ENCODE results near the gene AADACL2. TPM values are rescaled to one million over a fixed set of nuclear protein-coding genes. Genes with fewer than 3 reads are reported as not detected.
"Not testable (repeated sequence)": the region's sequence is repeated elsewhere in the genome, so short reads cannot be mapped to it uniquely, and the experiment has no call there.

The AADACL2 gene
- total and polyA plus RNA-seq, 2 of the 4 experiments (the other 2 are of a cell fraction) = not detected

DNA sequence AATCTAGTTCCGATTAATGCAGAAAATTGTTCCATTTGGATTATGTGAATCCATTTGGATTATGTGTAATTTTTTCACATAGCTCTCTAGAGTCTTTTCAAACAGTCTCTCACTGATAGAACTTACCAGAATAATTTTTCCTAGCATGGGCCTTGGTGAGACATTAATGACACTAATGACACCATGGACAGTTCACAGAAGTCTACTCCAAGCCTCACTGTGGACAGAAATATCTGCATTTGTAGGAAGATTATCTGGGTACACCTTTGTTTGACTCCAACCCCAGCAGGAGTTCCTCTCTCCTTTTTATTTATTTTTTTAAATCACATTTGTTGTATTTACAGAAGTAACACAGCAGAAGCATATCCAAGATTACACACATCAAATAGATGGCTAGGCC lies 27.9 kb downstream of the AADACL2 start:
- DNase-seq (no peak), ATAC-seq (ENCODE audit: low read depth) (no peak)
- Histone ChIP-seq H4K5ac (ENCODE audit: low read depth, low read length) (no peak overlapping the region), H2AK5ac (ENCODE audit: low read depth, low read length) (no peak overlapping the region), H2BK20ac (ENCODE audit: low read depth, low read length) (no peak overlapping the region), H2AFZ (replicated peaks; ENCODE audit: low read length, poor library complexity) (no peak overlapping the region), H2BK120ac (ENCODE audit: low read depth, low read length) (no peak overlapping the region), H3K4me1 (ENCODE audit: control insufficient read depth, insufficient read depth, low read length) (no peaks in the 10 kb centered on the region), H4K20me1 (ENCODE audit: insufficient read depth, low read length) (no peaks in the 10 kb centered on the region), H2AK9ac (replicated peaks; ENCODE audit: low read depth, low read length, poor library complexity) (no peak overlapping the region), H3K56ac (ENCODE audit: extremely low read depth, insufficient read depth, low read length) (no peak overlapping the region), H2BK15ac (ENCODE audit: low read depth, low read length) (no peak overlapping the region), H3K27me3 (ENCODE audit: control insufficient read depth, insufficient read depth, low read length) (no peaks in the 10 kb centered on the region), H3K9me3 (ENCODE audit: control insufficient read depth, insufficient read depth, low read length) (no peaks in the 10 kb centered on the region), H3K9ac (ENCODE audit: low read depth, low read length) (no peak overlapping the region), H3K27ac (ENCODE audit: insufficient read depth, low read length) (no peak overlapping the region), H3K4ac (ENCODE audit: low read depth, low read length) (no peak overlapping the region), H4K8ac (ENCODE audit: low read depth in 2 of 2, low read length in 2 of 2) (no peak overlapping the region), H2BK5ac (ENCODE audit: low read depth, low read length, poor library complexity, severe bottlenecking) (no peak overlapping the region), H3K4me3 (ENCODE audit: insufficient read depth, low read depth, low read length) (no peak overlapping the region), H3K4me2 (ENCODE audit: low read depth, low read length) (no peak overlapping the region), H3K79me1 (ENCODE audit: low read depth in 1 of 2, low read length in 2 of 2) (no peaks in the 10 kb centered on the region), H3K9me1 (ENCODE audit: insufficient read depth, low read length) (no peaks in the 10 kb centered on the region), H3K18ac (ENCODE audit: low read depth, low read length) (no peak overlapping the region), H3K23ac (ENCODE audit: low read depth, low read length) (no peak overlapping the region), H3K36me3 (ENCODE audit: control insufficient read depth, insufficient read depth, low read length) (no peaks in the 10 kb centered on the region), H3K14ac (replicated peaks; ENCODE audit: low read depth, low read length) (no peak overlapping the region), H4K91ac (ENCODE audit: insufficient read depth, low read depth, low read length) (no peak overlapping the region)
- dilution Hi-C loops (cut with HindIII; ENCODE audit: low sequenced_read_pairs, unreplicated experiment) = no loop called here
- in situ Hi-C loops (cut with MboI; ENCODE audit: low sequenced_read_pairs) = no loop called here
- TF ChIP-seq SMC3 (IDR thresholded peaks at IDR 0.05; ENCODE audit: low read depth, low read length) = no peak
- no peak for TF ChIP-seq BHLHE40 (IDR thresholded peaks at IDR 0.05; ENCODE audit: low read depth, low read length)
- POLR2A ChIA-PET (ENCODE audit: unreplicated experiment) = no interaction called here
- no CpG with 5 or more reads among the region's 1 CpG for WGBS, 2 experiments (ENCODE audit: extremely low coverage in 2 of 2, insufficient read length in 1 of 2)
- intact Hi-C loops (cut with micrococcal nuclease) = no loop called here
- CTCF ChIA-PET = no interaction called here
- no TSS peak for BruUV-seq (replicated peaks)

DNA sequence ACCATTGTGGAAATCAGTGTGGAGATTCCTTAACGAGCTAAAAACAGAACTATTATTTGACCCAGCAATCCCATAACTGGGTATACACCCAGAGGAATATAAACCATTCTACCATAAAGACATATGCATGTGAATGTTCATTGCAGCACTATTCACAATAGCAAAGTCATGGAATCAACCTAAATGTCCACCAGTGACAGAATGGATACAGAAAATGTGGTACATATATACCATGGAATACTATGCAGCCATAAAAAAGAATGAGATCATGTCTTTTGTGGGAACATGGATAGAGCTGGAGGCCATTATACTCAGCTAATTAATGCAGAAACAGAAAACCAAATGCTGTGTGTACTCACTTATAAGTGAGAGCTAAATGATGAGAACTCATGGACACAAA lies 31.0 kb downstream of the AADACL2 start:
- H3K4me2 ChIP-seq (ENCODE audit: low read depth, low read length); H2AFZ ChIP-seq (replicated peaks; ENCODE audit: low read length, poor library complexity); H3K27me3 ChIP-seq (ENCODE audit: control insufficient read depth, insufficient read depth, low read length); H2BK120ac ChIP-seq (ENCODE audit: low read depth, low read length); H3K4me3 ChIP-seq (ENCODE audit: insufficient read depth, low read depth, low read length); H3K9ac ChIP-seq (ENCODE audit: low read depth, low read length); H4K91ac ChIP-seq (ENCODE audit: insufficient read depth, low read depth, low read length); H4K8ac ChIP-seq (ENCODE audit: low read depth in 2 of 2, low read length in 2 of 2); H3K23ac ChIP-seq (ENCODE audit: low read depth, low read length); H3K4me1 ChIP-seq (ENCODE audit: control insufficient read depth, insufficient read depth, low read length); ATAC-seq (ENCODE audit: low read depth); DNase-seq; intact Hi-C loops (cut with micrococcal nuclease); BruUV-seq (replicated peaks); dilution Hi-C loops (cut with HindIII; ENCODE audit: low sequenced_read_pairs, unreplicated experiment); H3K18ac ChIP-seq (ENCODE audit: low read depth, low read length); H3K36me3 ChIP-seq (ENCODE audit: control insufficient read depth, insufficient read depth, low read length); H3K79me1 ChIP-seq (ENCODE audit: low read depth in 1 of 2, low read length in 2 of 2); H2AK9ac ChIP-seq (replicated peaks; ENCODE audit: low read depth, low read length, poor library complexity); H3K56ac ChIP-seq (ENCODE audit: extremely low read depth, insufficient read depth, low read length); POLR2A ChIA-PET (ENCODE audit: unreplicated experiment); H2BK5ac ChIP-seq (ENCODE audit: low read depth, low read length, poor library complexity, severe bottlenecking); H2AK5ac ChIP-seq (ENCODE audit: low read depth, low read length); H3K4ac ChIP-seq (ENCODE audit: low read depth, low read length); H3K14ac ChIP-seq (replicated peaks; ENCODE audit: low read depth, low read length); H3K9me1 ChIP-seq (ENCODE audit: insufficient read depth, low read length); H4K20me1 ChIP-seq (ENCODE audit: insufficient read depth, low read length); in situ Hi-C loops (cut with MboI; ENCODE audit: low sequenced_read_pairs); H2BK20ac ChIP-seq (ENCODE audit: low read depth, low read length); H3K27ac ChIP-seq (ENCODE audit: insufficient read depth, low read length); H2BK15ac ChIP-seq (ENCODE audit: low read depth, low read length); H3K9me3 ChIP-seq (ENCODE audit: control insufficient read depth, insufficient read depth, low read length); H4K5ac ChIP-seq (ENCODE audit: low read depth, low read length): not testable (repeated sequence)
- WGBS, 2 experiments (ENCODE audit: extremely low coverage in 2 of 2, insufficient read length in 1 of 2) = no CpG with 5 or more reads among the region's 1 CpG
- CTCF ChIA-PET = interaction anchor here (1.1 kb wide), 1 partner anchor 11 kb away, joined by 4 read pairs; no protein-coding TSS in a partner anchor
